HEK293 (cell line): ENCODE data around the gene ZNF423.

Experiments used
- CTCF ChIA-PET: fragments of 350-600 bp; formaldehyde crosslinking; extraction: SDS; loops from one replicate; lab custom pipeline; 2021; ENCODE audit warnings: antibody characterized with exemption; lab: Yijun Ruan, JAX
- POLR2A ChIA-PET: fragments of 300-600 bp; formaldehyde crosslinking; extraction: SDS; loops from one replicate; lab custom pipeline; 2020; ENCODE audit warnings: antibody characterized with exemption, inconsistent platforms; lab: Yijun Ruan, JAX
- H3K27ac ChIP-seq: fragments of 200-500 bp; sonication (Bioruptor generic); 2 replicates; pipeline ENCODE4 v1.5.1; 2014; ENCODE audit warnings: low read depth, low read length, control low read depth, inconsistent platforms; ENCODE audit errors: extremely low read depth
- H3K36me3 ChIP-seq, 2 experiments: fragments of 200-500 bp in 1 of 2; sonication (Bioruptor generic) in 1 of 2; 1 replicate in 1 of 2; 2 replicates in 1 of 2; pipeline ENCODE4 v1.5.1; 2014 to 2017; ENCODE audit warnings: inconsistent platforms in 2 of 2, low read length in 2 of 2; ENCODE audit not compliant: control insufficient read depth in 2 of 2, insufficient read depth in 1 of 2
- H3K4me1 ChIP-seq: fragments of 200-500 bp; sonication (Bioruptor generic); 2 replicates; pipeline ENCODE4 v1.5.1; 2014; ENCODE audit warnings: mild to moderate bottlenecking, low read length, inconsistent platforms; ENCODE audit not compliant: control insufficient read depth, insufficient read depth
- H3K4me3 ChIP-seq: 2 replicates; pipeline ENCODE4 v1.5.1; 2011; ENCODE audit warnings: low read depth, mild to moderate bottlenecking, control low read depth, low read length, moderate library complexity
- H3K9me3 ChIP-seq: fragments of 200-500 bp; sonication (Bioruptor generic); 2 replicates; pipeline ENCODE4 v1.5.1; 2014; ENCODE audit warnings: low read depth, low read length, inconsistent platforms; ENCODE audit not compliant: control insufficient read depth, insufficient read depth
- KLF17 ChIP-seq: fragments of 450-650 bp; formaldehyde crosslinking; IDR thresholded peaks from 2 replicates; pipeline ENCODE4 v1.5.1; 2016; ENCODE audit warnings: missing biosample characterization, missing genetic modification characterization
- MEIS1 ChIP-seq: sonication (generic); formaldehyde crosslinking; IDR thresholded peaks from 2 replicates; pipeline ENCODE4 v1.8.1; 2022; ENCODE audit warnings: missing genetic modification reagents, mild to moderate bottlenecking, borderline replicate concordance
- SCRT2 ChIP-seq: fragments of 450-650 bp; formaldehyde crosslinking; IDR thresholded peaks from 2 replicates; pipeline ENCODE4 v1.5.1; 2016; ENCODE audit warnings: missing biosample characterization, missing genetic modification characterization
- ZNF16 ChIP-seq: fragments of 450-650 bp; formaldehyde crosslinking; IDR thresholded peaks from 2 replicates; pipeline ENCODE4 v1.5.1; 2016; ENCODE audit warnings: low read depth, missing biosample characterization, missing genetic modification characterization
- ZNF274 ChIP-seq, 2 experiments: fragments of 200-500 bp in 1 of 2; fragments of 450-650 bp in 1 of 2; sonication (Bioruptor generic) in 1 of 2; formaldehyde crosslinking in 1 of 2; IDR thresholded peaks; 2 replicates each; pipeline versions ENCODE4 v1.5.1 to v1.6.1; 2014 to 2016; ENCODE audit warnings: borderline replicate concordance in 1 of 2, inconsistent platforms in 1 of 2, low read length in 1 of 2, missing biosample characterization in 1 of 2, missing genetic modification characterization in 1 of 2
- ZNF394 ChIP-seq: fragments of 450-650 bp; formaldehyde crosslinking; IDR thresholded peaks from 2 replicates; pipeline ENCODE4 v1.5.1; 2016; ENCODE audit warnings: missing biosample characterization, missing genetic modification characterization, mild to moderate bottlenecking, moderate library complexity, borderline replicate concordance
- ZNF626 ChIP-seq: fragments of 450-650 bp; sonication (Bioruptor Pico); formaldehyde crosslinking; IDR thresholded peaks from 2 replicates; pipeline ENCODE4 v1.5.1; 2018; ENCODE audit warnings: missing biosample characterization, missing genetic modification characterization, inconsistent platforms
- ZNF792 ChIP-seq: fragments of 450-650 bp; formaldehyde crosslinking; IDR thresholded peaks from 2 replicates; pipeline ENCODE4 v1.5.1; 2016; ENCODE audit warnings: missing biosample characterization, missing genetic modification characterization
- ZNF843 ChIP-seq: fragments of 450-650 bp; formaldehyde crosslinking; IDR thresholded peaks from 2 replicates; pipeline ENCODE4 v1.5.1; 2016; ENCODE audit warnings: missing biosample characterization, missing genetic modification characterization
- TF ChIP-seq, protein P1 (sequence below): fragments of 450-650 bp; formaldehyde crosslinking; IDR thresholded peaks from 2 replicates; pipeline ENCODE4 v1.5.1; 2016; ENCODE audit warnings: missing biosample characterization, missing genetic modification characterization
- TF ChIP-seq, protein P2 (sequence below): fragments of 450-650 bp; formaldehyde crosslinking; IDR thresholded peaks from 2 replicates; pipeline ENCODE4 v1.5.1; 2016; ENCODE audit warnings: missing biosample characterization, missing genetic modification characterization
- TF ChIP-seq, protein P3 (sequence below): fragments of 450-650 bp; formaldehyde crosslinking; IDR thresholded peaks from 2 replicates; pipeline ENCODE4 v1.5.1; 2017; ENCODE audit warnings: missing biosample characterization, missing genetic modification characterization
- TF ChIP-seq, protein P4 (sequence below): fragments of 450-650 bp; formaldehyde crosslinking; IDR thresholded peaks from 2 replicates; pipeline ENCODE4 v1.5.1; 2017; ENCODE audit warnings: missing biosample characterization, missing genetic modification characterization

Gene ZNF423

GRCh38 chr16:49596068-49596467 lies 259.8 kb downstream of the ZNF423 start:
- ChIA-PET CTCF (interaction anchor here (1.2 to 1.8 kb wide), 3 partner anchors 31 to 262 kb away, joined by 3 to 8 read pairs (median 3); no protein-coding TSS in a partner anchor), POLR2A (no interaction called here)
- Histone ChIP-seq H3K36me3 (no peaks in the 10 kb centered on the region), H3K4me1 (no peaks in the 10 kb centered on the region), H3K9me3 (no peaks in the 10 kb centered on the region)
- TF ChIP-seq, protein P1, sequence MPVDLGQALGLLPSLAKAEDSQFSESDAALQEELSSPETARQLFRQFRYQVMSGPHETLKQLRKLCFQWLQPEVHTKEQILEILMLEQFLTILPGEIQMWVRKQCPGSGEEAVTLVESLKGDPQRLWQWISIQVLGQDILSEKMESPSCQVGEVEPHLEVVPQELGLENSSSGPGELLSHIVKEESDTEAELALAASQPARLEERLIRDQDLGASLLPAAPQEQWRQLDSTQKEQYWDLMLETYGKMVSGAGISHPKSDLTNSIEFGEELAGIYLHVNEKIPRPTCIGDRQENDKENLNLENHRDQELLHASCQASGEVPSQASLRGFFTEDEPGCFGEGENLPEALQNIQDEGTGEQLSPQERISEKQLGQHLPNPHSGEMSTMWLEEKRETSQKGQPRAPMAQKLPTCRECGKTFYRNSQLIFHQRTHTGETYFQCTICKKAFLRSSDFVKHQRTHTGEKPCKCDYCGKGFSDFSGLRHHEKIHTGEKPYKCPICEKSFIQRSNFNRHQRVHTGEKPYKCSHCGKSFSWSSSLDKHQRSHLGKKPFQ (tag by site-specific recombination), result no peak
- TF ChIP-seq ZNF843 (tag by site-specific recombination), result no peak
- no peak for TF ChIP-seq ZNF792 (tag by site-specific recombination)
- TF ChIP-seq, all 188 proteins: peak for 0
- no peak overlapping the region for H3K4me3 ChIP-seq
- no peak overlapping the region for H3K27ac ChIP-seq

GRCh38 chr16:49594685-49595498 lies 261.0 kb downstream of the ZNF423 start:
- Histone ChIP-seq H3K9me3 (no peaks in the 10 kb centered on the region), H3K27ac (no peak overlapping the region), H3K4me3 (no peak overlapping the region), H3K36me3 (no peaks in the 10 kb centered on the region)
- POLR2A ChIA-PET, result no interaction called here
- CTCF ChIA-PET, result interaction anchor here (0.7 to 1.8 kb wide), 4 partner anchors 30 to 187 kb away, joined by 3 to 8 read pairs (median 4); no protein-coding TSS in a partner anchor
- TF ChIP-seq, protein P2, sequence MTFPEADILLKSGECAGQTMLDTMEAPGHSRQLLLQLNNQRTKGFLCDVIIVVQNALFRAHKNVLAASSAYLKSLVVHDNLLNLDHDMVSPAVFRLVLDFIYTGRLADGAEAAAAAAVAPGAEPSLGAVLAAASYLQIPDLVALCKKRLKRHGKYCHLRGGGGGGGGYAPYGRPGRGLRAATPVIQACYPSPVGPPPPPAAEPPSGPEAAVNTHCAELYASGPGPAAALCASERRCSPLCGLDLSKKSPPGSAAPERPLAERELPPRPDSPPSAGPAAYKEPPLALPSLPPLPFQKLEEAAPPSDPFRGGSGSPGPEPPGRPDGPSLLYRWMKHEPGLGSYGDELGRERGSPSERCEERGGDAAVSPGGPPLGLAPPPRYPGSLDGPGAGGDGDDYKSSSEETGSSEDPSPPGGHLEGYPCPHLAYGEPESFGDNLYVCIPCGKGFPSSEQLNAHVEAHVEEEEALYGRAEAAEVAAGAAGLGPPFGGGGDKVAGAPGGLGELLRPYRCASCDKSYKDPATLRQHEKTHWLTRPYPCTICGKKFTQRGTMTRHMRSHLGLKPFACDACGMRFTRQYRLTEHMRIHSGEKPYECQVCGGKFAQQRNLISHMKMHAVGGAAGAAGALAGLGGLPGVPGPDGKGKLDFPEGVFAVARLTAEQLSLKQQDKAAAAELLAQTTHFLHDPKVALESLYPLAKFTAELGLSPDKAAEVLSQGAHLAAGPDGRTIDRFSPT (tag by site-specific recombination), result no peak
- TF ChIP-seq ZNF626 (tag by site-specific recombination), result no peak
- no peak for TF ChIP-seq SCRT2 (tag by site-specific recombination)
- TF ChIP-seq, protein P3, sequence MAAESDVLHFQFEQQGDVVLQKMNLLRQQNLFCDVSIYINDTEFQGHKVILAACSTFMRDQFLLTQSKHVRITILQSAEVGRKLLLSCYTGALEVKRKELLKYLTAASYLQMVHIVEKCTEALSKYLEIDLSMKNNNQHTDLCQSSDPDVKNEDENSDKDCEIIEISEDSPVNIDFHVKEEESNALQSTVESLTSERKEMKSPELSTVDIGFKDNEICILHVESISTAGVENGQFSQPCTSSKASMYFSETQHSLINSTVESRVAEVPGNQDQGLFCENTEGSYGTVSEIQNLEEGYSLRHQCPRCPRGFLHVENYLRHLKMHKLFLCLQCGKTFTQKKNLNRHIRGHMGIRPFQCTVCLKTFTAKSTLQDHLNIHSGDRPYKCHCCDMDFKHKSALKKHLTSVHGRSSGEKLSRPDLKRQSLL (tag by site-specific recombination), result no peak
- TF ChIP-seq ZNF394 (tag by site-specific recombination), result no peak
- no peak for TF ChIP-seq MEIS1
- TF ChIP-seq KLF17 (tag by site-specific recombination), result no peak
- TF ChIP-seq ZNF274 (IDR thresholded peaks at IDR 0.05; ENCODE audit: low read length), result no peak
- TF ChIP-seq ZNF274 (tag by site-specific recombination; IDR thresholded peaks at IDR 0.05; ENCODE audit: borderline replicate concordance), result no peak
- TF ChIP-seq, protein P4, sequence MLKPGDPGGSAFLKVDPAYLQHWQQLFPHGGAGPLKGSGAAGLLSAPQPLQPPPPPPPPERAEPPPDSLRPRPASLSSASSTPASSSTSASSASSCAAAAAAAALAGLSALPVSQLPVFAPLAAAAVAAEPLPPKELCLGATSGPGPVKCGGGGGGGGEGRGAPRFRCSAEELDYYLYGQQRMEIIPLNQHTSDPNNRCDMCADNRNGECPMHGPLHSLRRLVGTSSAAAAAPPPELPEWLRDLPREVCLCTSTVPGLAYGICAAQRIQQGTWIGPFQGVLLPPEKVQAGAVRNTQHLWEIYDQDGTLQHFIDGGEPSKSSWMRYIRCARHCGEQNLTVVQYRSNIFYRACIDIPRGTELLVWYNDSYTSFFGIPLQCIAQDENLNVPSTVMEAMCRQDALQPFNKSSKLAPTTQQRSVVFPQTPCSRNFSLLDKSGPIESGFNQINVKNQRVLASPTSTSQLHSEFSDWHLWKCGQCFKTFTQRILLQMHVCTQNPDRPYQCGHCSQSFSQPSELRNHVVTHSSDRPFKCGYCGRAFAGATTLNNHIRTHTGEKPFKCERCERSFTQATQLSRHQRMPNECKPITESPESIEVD, result no peak
- TF ChIP-seq ZNF16, result no peak
- TF ChIP-seq, all 188 proteins: peak for 0
- H3K4me1 ChIP-seq, result no peaks in the 10 kb centered on the region
